ENCODE results near the gene L3HYPDH.
"Not testable (repeated sequence)": the region's sequence is repeated elsewhere in the genome, so short reads cannot be mapped to it uniquely, and the experiment has no call there.

The L3HYPDH gene

DNA sequence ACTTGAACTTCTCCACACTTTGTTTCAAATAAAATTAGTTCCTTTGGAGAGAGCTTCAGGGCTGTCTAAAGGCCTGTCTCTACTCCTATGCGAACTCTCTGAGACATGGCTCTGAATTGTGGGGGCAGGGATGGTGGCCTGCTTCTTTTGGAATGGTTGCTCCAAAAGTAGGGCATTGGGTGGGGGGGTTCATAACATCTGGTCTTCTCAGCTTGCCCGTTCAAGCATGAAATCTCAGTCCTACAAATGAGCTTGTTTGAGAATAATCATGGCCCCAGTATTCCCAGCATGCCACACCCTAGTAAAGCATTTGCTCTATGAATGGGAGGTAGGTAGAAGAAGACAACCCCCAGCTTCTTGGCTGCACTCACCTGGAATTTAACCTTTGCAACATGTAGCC is 25.7 kb downstream of the L3HYPDH start:
- in situ Hi-C loops (cut with HindIII; ENCODE audit: low sequenced_read_pairs) = no loop called here
- no peak for DNase-seq (ENCODE audit: low read depth, low spot score)
- no peak for TF ChIP-seq CTCF (IDR thresholded peaks at IDR 0.05; ENCODE audit: low read depth, low read length)
- H3K4me3 ChIP-seq (ENCODE audit: low read depth, low read length) = no peak overlapping the region

GRCh38 chr14:59455411-59455810 is 28.8 kb downstream of the L3HYPDH start:
- in situ Hi-C loops (cut with HindIII; ENCODE audit: low sequenced_read_pairs) = no loop called here
- peak; percentile 5 for DNase-seq (ENCODE audit: low read depth, low spot score)
- no peak for TF ChIP-seq CTCF (IDR thresholded peaks at IDR 0.05; ENCODE audit: low read depth, low read length)
- H3K4me3 ChIP-seq (ENCODE audit: low read depth, low read length) = no peak overlapping the region

GRCh38 chr14:59454139-59454538 is 30.1 kb downstream of the L3HYPDH start:
- H3K4me3 ChIP-seq (ENCODE audit: low read depth, low read length) = no peak overlapping the region
- peak; percentile 85 for DNase-seq (ENCODE audit: low read depth, low spot score)
- TF ChIP-seq CTCF (IDR thresholded peaks at IDR 0.05; ENCODE audit: low read depth, low read length) = no peak
- in situ Hi-C loops (cut with HindIII; ENCODE audit: low sequenced_read_pairs) = no loop called here

- no peak for TF ChIP-seq CTCF (IDR thresholded peaks at IDR 0.05; ENCODE audit: low read depth, low read length)
- in situ Hi-C loops (cut with HindIII; ENCODE audit: low sequenced_read_pairs) = no loop called here
These were observed 32.4 kb downstream of the L3HYPDH start for GRCh38 chr14:59451849-59452248.

DNA sequence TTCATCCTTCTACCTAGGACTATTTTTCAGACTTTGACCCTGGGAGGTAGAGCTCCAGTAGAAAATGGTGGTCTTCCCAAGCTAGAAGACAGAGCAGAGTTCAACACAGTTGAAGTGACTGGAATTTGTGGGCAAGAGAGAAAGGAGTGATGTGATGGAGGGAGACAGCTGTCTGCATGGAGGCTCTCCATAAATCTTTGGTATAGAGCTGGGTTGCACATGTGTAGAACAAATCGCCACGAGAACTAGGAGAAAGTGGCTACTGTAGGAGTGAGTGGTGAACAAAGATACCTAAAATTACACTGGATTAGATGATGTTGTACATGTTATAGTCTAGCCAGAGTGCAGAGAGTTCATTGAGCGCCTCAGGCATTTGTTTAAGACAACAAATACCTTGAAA is 33.5 kb downstream of the L3HYPDH start:
- no peak for TF ChIP-seq CTCF (IDR thresholded peaks at IDR 0.05; ENCODE audit: low read depth, low read length)
- DNase-seq (ENCODE audit: low read depth, low spot score) = no peak
- in situ Hi-C loops (cut with HindIII; ENCODE audit: low sequenced_read_pairs) = no loop called here
- no peak overlapping the region for H3K4me3 ChIP-seq (ENCODE audit: low read depth, low read length)

More at GRCh38 chr14:59451849-59452248, 32.4 kb downstream of the L3HYPDH start:
- H3K4me3 ChIP-seq (ENCODE audit: low read depth, low read length) = no peak overlapping the region
- DNase-seq (ENCODE audit: low read depth, low spot score) = no peak

- DNase-seq (ENCODE audit: low read depth, low spot score); in situ Hi-C loops (cut with HindIII; ENCODE audit: low sequenced_read_pairs); H3K4me3 ChIP-seq (ENCODE audit: low read depth, low read length): not testable (repeated sequence)
These were observed 35.5 kb downstream of the L3HYPDH start for GRCh38 chr14:59448673-59449072.

DNA sequence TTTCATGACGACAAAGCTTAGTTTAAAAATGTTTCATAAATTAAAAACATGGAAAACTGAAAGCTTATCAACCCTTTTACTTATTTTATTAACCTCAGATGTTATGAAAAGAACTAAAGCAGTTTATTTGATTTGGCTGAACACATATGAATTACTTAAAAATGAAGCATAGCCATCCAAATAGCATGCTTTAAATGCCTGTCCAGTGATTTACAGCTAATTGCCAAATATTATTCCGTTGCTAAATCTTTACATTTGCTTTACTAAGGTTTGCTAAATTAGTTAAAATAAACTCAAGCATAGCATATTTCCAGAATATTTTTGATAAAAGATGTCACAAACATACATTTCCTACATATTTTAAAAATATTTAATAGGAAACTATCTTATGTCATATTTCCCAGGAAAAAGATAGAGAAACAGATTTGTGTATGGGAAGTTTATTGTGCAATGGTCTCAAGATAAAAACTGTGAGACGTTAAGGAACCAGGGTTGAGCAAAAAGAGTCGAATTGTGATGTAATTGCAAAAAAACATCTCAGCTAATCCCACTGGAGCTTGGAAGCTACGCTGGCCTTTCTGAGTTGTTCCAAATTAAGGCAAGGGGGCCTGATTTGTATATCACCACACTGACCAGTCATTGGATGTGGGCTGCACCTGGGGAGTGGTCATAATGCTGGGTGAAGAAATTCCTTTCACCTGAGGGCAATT is 44.8 kb downstream of the L3HYPDH start:
- in situ Hi-C loops (cut with HindIII; ENCODE audit: low sequenced_read_pairs) = no loop called here
- no peak for TF ChIP-seq CTCF (IDR thresholded peaks at IDR 0.05; ENCODE audit: low read depth, low read length)
- H3K4me3 ChIP-seq (ENCODE audit: low read depth, low read length) = no peak overlapping the region
- DNase-seq (ENCODE audit: low read depth, low spot score) = peak; percentile 18
